ENCODE results near the gene GZMA. TPM values are rescaled to one million over a fixed set of nuclear protein-coding genes. Genes with fewer than 3 reads are reported as not detected.
"Not testable (repeated sequence)": the region's sequence is repeated elsewhere in the genome, so short reads cannot be mapped to it uniquely, and the experiment has no call there.

Gene GZMA
- 0.13 TPM in 2 replicates for total RNA-seq

- DNase-seq (ENCODE audit: low read depth in 2 of 2), result no peak
These were observed at the start of gene GZMA for GRCh38 chr5:55102348-55102747. GZMA (plus strand) TSS chr5:55102646; CDS start chr5:55102683, 37 bp downstream.

DNA sequence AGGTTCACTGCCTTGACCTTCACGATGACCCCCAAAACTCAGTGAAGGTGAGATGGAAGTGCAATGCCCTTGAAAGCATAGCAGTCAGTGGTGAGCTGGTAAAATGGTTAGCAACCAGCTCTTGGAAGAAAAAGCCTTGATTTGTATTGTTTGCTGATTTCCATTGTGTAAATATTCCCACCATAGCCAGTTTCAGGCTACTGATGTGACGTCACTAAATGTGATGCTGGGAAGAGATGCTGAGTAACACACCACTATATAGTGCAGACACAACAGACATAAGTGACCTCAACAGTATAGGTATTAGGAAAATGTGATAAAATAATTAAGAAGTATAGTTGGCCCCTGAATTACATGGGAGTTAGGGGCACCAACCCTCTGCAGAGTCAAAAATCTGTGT is 47.3 kb upstream of the GZMA start:
- no peak for DNase-seq (ENCODE audit: low read depth in 2 of 2)

DNA sequence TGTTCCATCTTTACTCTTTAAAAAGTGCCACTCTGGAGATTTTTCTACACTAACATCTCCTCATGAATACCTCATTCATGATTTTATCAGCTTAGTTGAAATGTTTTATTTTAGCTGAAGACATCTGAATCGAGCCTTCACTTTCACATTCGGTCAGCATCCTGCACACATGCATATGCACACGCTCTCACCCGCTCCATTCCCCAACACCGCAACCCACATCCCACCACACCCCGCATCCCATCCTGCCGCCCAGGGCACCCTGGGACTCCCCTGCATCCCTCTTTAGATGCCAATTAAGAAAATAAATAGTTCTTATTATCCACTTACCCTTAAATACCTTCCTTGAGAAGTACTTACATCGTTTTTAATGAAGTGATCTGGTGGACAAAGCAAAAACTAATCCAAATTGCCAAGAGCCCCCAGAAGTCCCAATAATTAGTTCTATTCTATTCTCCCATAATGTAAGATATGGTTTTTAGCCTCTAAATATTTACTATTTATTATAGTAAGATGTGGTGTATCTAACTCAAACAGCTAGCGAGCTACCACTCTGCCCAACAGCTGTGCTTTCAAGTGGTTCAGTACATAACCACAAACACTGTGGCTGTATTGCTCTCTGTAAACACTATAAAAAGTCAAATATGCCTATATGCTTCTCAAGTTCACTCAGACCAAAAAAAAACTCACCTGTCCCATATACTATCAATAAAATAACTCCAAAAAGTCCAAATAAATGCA is 40.2 kb upstream of the GZMA start:
- no peak for DNase-seq (ENCODE audit: low read depth in 2 of 2)

DNA sequence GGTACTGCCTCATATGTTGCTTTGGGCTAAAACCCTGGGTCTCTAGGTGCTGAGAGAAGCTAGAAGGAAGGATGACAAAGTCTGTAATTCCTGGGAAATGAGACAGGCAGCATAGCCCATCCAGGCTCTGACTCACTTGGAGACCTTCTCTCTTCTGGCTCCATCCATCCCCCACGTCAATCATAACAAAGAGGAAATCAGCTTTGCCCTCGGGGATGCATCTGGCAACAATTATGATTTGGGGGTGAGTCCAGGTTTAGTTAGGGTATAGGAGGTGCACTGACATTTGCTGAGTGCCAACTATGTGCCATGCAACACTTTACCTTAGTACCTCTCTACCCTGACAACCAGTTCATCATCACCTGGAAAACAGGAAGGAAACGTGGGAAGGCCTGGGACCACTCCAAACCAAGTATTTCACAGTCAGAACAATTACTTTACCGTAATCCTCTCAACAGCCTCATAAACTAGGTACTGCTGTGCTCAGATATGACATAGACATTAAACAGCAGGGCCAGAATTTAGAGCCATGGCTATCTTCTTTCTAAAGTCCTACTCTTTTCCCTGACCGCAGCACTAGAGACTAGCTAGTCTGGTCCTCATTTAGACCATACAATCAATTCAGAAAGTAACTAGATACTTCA is 39.1 kb upstream of the GZMA start:
- DNase-seq (ENCODE audit: low read depth in 2 of 2), result peak; percentile 76 to 81

DNA sequence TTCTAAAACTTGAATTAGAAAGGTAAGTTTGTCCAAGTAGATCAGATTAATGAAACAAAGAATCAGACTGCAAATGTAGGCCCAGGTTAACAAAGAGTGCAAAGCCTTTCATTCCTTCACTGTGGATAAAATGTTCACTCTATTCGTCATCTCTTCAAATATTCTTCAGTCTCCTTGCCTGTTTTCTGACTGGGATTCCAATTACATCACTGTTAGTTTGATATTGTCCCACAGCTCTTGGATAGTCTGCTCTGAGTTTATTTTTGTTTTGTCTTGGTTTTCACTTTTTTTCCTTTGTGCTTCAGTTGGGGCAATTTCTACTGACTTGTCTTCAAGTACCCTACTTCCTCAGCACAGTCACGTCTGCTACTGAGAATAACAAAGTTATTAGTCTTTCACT is 38.5 kb upstream of the GZMA start:
- DNase-seq (ENCODE audit: low read depth in 2 of 2), result peak in 1 of 2 donors; percentile 8

DNA sequence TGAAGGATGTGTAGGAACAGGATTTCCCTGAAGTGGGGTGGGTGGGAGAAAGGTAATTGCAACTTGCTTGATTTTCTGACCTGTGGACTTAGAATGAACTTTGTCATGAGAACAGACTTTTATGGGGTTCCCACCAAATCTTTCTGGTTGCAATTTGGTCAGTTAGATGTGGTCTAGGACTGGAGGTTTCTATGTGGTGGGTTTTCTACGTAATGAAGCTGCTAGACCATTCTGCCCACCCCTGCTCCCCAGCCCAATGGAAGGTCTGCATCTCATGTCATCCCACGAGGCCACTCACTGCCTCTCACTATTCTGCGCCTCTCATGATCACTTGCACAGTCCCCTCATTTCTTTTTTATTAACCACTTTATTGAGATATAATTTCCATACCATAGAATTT is 37.9 kb upstream of the GZMA start:
- no peak for DNase-seq (ENCODE audit: low read depth in 2 of 2)

GRCh38 chr5:55066277-55066676 is 36.2 kb upstream of the GZMA start:
- DNase-seq (ENCODE audit: low read depth in 2 of 2), result no peak

DNA sequence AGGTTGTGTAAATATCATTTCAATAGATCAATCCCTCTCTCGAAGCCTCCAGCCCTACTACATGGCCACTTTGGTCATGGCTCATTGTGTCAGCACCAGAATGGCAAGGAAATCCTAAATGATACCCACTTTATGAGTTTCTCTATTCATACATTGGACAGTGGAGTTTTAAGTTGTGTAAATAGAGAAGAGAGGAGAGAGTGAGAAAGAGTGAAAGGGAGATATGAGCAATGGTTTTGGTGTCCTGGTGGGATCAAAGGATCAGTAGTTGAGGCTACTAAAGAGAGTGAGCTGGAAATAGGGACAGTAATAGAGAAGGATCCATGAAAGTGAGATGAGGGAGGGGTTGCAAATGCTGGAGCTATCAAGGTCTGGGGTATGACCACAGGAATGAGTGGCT is 31.5 kb upstream of the GZMA start:
- DNase-seq (ENCODE audit: low read depth in 2 of 2), result no peak

DNA sequence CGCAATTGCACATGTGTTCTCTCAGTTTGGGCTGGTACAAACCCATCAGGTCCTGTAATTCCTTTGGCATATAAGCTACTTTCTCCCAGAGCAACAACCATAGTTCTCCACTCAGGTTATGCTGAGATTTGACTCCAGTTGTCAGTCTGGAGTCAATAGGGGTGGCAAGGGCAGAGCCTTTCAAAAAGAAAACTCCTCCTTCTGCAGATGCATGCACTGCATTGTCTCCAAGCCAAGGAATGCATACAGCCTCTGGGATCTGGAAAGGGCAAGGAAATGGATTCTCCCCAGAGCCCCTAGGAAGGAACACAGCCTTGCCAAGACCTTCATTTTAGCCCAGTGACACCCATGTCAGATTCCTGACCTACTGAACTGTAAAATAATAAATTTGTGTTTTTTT is 31.0 kb upstream of the GZMA start:
- no peak for DNase-seq (ENCODE audit: low read depth in 2 of 2)

DNA sequence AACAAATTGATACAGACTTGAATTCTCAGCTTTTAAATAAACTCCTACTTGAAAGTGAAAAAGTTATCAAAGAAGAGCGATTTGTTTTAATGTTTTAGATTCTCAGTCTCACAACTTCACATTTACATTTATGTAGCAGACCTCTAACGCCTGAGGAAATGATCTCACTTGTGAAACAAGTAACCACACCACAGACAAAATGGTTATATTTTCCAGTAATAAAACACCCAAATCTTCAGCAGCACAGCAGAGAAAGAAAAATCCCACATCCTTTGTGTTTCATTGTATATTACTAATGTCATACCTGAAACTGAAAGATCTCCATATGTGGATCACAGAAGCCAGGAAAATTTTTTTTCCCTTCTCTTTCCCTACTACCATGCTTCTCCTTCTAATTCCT is 29.8 kb upstream of the GZMA start:
- DNase-seq (ENCODE audit: low read depth in 2 of 2), result no peak

GRCh38 chr5:55073211-55073610 is 29.2 kb upstream of the GZMA start:
- no peak for DNase-seq (ENCODE audit: low read depth in 2 of 2)

DNA sequence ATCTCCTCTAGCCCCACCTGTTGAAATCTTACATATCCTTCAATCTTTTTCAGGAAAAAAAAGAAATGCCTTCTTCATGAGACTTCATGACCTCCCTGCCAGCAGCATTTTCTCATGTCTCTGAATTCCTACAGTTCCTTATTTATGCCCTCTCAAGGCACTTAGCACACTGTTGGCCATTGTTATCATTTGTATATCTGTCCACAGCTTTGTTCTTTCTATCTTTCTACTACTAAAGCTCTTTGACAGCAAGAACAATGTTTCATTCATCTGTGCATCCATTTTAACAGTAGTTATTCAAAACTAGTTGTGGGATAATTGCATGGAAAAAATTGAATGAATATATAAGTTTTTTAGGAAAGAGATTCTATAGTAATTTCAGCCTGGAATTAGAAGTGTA is 20.9 kb upstream of the GZMA start:
- no peak for DNase-seq (ENCODE audit: low read depth in 2 of 2)

GRCh38 chr5:55089301-55089700 is 13.1 kb upstream of the GZMA start:
- not testable (repeated sequence) for DNase-seq (ENCODE audit: low read depth in 2 of 2)

GRCh38 chr5:55091011-55091410 is 11.4 kb upstream of the GZMA start:
- not testable (repeated sequence) for DNase-seq (ENCODE audit: low read depth in 2 of 2)

GRCh38 chr5:55096182-55096581 is 6.3 kb upstream of the GZMA start:
- no peak for DNase-seq (ENCODE audit: low read depth in 2 of 2)

GRCh38 chr5:55096861-55097260 is 5.6 kb upstream of the GZMA start:
- DNase-seq (ENCODE audit: low read depth in 2 of 2), result no peak

GRCh38 chr5:55101148-55101547 is 1.3 kb upstream of the GZMA start:
- not testable (repeated sequence) for DNase-seq (ENCODE audit: low read depth in 2 of 2)

DNA sequence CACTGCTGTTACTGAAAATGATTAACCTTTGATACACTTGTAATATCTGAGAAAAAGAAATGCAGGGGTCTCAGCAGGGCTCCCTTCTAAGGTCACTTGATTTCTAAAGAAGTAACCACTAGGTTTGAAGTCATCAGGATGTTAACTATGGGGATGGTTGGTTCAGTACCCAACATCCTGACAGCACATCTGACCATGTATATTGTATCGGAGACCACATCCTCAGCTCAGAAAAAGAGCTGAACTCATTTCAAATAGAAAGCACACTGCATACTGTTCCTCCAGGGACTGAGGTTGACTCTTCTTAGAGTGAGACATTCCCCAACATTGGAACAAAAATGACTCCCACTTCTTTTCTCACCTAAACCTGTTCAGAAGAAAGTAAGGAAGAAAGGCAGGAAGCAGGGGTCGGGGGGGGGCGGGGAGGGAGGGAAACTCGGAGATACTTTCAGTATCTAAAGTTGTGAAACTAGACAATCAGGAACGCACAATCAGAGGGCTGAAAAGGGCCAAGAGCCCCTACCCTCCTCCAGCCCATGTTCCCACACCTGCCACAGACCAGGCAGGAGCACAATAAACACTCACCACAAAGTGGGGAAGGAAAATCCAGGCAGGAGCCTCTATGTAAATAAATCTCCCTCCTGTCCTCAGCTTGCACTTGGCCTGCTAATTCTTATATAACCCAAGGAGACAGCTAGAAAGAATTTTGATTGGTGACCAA is 730 bp upstream of the GZMA start:
- no peak for DNase-seq (ENCODE audit: low read depth in 2 of 2)

DNA sequence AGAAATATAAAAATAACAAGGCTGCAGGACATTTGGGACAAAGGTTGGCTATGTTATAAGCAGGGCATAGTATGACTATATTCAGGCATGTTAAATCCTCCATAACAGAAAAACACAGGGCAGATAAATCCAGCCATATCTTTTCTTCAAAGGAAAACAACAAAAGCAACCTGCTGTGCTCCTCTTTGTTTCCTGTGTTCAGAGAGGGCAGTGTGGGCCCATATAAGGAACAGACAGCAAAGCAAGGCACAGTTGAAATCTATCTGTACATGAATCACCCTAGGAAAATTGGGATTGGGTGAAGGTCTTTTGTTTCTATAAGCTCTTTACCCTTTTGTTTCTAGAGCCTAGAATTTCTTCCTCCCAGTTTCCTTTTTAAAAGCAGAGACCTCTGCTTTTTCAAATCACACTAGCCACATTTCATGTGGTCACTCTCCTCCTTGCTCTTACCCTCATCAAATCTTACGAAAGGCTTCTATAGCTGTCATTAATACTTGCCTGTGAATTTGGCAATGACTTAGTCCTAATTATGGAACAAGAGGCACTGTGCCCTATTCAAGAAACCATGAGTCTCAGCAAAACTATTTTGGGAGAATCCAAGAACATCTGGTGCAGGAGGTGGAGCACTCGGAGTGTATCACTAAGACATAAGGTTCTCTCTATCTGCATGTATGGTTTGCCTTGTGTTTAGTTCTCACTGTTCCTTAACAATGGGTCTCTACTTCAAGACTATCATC is 1.8 kb downstream of the GZMA start:
- peak in 1 of 2 donors; percentile 9 for DNase-seq (ENCODE audit: low read depth in 2 of 2)

- DNase-seq (ENCODE audit: low read depth in 2 of 2), result no peak
These were observed 2.7 kb downstream of the GZMA start for GRCh38 chr5:55104946-55105701.

- not testable (repeated sequence) for DNase-seq (ENCODE audit: low read depth in 2 of 2)
These were observed 3.5 kb downstream of the GZMA start for GRCh38 chr5:55105976-55106375.
